ENCODE measurements around the gene LAMA3. TPM values are rescaled to one million over a fixed set of nuclear protein-coding genes. Genes with fewer than 3 reads are reported as not detected.

LAMA3 gene
- total RNA-seq, 1 experiment from 2014 or later: 207 TPM

DNA sequence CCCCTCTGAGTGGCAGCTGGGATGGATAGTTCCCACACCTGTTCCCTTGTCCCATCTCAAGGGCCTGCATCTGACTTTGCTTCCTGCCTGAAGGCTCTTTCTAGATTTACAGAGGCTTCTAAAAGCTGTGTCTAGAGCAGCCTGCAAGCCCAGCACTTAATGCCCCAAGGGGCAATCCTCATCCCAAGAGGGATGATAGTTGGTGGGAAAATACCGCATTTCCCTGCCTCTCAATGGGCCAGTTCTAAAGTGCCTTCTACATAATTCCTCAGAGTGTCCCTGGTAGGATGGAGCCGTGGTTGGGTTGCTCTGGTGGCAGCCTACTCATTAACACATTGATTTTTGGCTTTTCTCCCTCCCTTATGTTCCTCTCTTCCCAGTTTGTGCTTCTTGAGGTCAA, 29.5 kb downstream of the LAMA3 start:
- Mint-ChIP-seq H3K4me3 (ENCODE audit: low read depth, unreplicated experiment) (no peak overlapping the region), H3K36me3 (ENCODE audit: insufficient read depth, unreplicated experiment) (peaks cover 5% of the 10 kb centered on the region), H3K4me1 (ENCODE audit: low read depth, unreplicated experiment) (peaks cover 42% of the 10 kb centered on the region), H3K27ac (ENCODE audit: unreplicated experiment) (no peak overlapping the region), H3K27me3 (ENCODE audit: unreplicated experiment) (no peaks in the 10 kb centered on the region), H3K9me3 (ENCODE audit: low read depth, unreplicated experiment) (no peaks in the 10 kb centered on the region)
- no peak for DNase-seq
- no TSS peak for BruUV-seq (replicated peaks)
- CTCF ChIA-PET: no interaction called here
- intact Hi-C loops (cut with micrococcal nuclease; ENCODE audit: unreplicated experiment): no loop called here
- TF ChIP-seq CTCF (IDR thresholded peaks at IDR 0.05; ENCODE audit: unreplicated experiment): no peak

DNA sequence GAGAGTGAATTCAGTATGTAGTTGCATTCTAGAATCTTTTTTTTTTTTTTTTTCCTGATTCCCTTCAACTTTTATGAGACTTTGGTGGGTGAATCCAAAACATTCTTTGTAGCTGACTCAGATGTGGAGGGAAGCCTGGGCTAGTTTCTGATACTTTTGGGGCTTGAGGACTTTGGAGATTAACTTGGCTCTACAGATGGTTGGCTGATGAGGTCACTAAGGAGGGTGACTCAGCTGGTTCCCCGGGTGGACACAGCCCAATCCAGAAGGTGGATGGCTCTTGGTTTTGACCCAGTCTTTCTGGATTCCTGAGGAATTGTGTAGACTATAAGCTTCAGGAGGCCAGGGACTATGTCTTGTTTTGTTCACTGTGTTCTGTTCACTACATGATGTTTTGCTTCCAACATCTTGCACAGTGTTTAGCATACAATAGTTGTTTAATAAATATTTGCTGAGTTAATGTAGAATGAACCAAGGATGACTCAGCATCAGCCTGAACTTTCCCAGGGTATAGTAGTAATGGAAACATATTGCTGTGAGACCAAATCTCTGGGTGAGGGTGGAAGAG, 30.5 kb downstream of the LAMA3 start:
- CTCF ChIA-PET: interaction anchor here (0.6 to 1.2 kb wide), 4 partner anchors 11 to 211 kb away, joined by 3 read pairs; no protein-coding TSS in a partner anchor
- Mint-ChIP-seq H3K9me3 (ENCODE audit: low read depth, unreplicated experiment) (no peaks in the 10 kb centered on the region), H3K27ac (ENCODE audit: unreplicated experiment) (peak overlapping the region; percentile 53), H3K4me3 (ENCODE audit: low read depth, unreplicated experiment) (no peak overlapping the region), H3K27me3 (ENCODE audit: unreplicated experiment) (no peaks in the 10 kb centered on the region), H3K36me3 (ENCODE audit: insufficient read depth, unreplicated experiment) (peaks cover 3% of the 10 kb centered on the region), H3K4me1 (ENCODE audit: low read depth, unreplicated experiment) (peaks cover 42% of the 10 kb centered on the region)
- intact Hi-C loops (cut with micrococcal nuclease; ENCODE audit: unreplicated experiment): no loop called here
- peak; percentile 53 for DNase-seq
- no TSS peak for BruUV-seq (replicated peaks)
- no peak for TF ChIP-seq CTCF (IDR thresholded peaks at IDR 0.05; ENCODE audit: unreplicated experiment)

GRCh38 chr18:23721696-23722480, 32.6 kb downstream of the LAMA3 start:
- intact Hi-C loops (cut with micrococcal nuclease; ENCODE audit: unreplicated experiment): no loop called here
- Mint-ChIP-seq H3K27ac (ENCODE audit: unreplicated experiment) (no peak overlapping the region), H3K27me3 (ENCODE audit: unreplicated experiment) (no peaks in the 10 kb centered on the region), H3K9me3 (ENCODE audit: low read depth, unreplicated experiment) (no peaks in the 10 kb centered on the region), H3K4me3 (ENCODE audit: low read depth, unreplicated experiment) (no peak overlapping the region), H3K4me1 (ENCODE audit: low read depth, unreplicated experiment) (peaks cover 42% of the 10 kb centered on the region), H3K36me3 (ENCODE audit: insufficient read depth, unreplicated experiment) (no peaks in the 10 kb centered on the region)
- no peak for TF ChIP-seq CTCF (IDR thresholded peaks at IDR 0.05; ENCODE audit: unreplicated experiment)
- DNase-seq: no peak
- CTCF ChIA-PET: no interaction called here
- BruUV-seq (replicated peaks): no TSS peak

DNA sequence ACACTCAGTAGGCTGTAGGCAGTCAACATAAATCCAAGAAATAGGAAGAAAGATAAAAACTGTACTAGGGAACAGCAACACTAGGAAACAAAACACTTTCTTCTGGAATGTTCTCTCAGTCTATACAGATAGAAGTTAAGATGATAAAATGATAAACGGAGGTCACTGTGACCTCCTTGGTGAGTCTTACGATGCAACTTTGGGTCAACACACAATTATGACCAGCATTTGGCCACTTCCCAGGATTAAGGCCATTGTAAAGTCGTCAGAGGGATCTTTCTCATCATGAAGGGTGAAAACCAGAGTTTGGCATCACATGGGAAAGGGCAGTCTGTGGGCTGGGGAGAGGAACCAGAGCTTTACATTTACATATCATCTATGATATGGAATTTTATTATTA, 33.4 kb downstream of the LAMA3 start:
- no peak overlapping the region for H3K27ac Mint-ChIP-seq (ENCODE audit: unreplicated experiment)
- H3K9me3 Mint-ChIP-seq (ENCODE audit: low read depth, unreplicated experiment): no peaks in the 10 kb centered on the region
- no peak overlapping the region for H3K4me3 Mint-ChIP-seq (ENCODE audit: low read depth, unreplicated experiment)
- DNase-seq: no peak
- intact Hi-C loops (cut with micrococcal nuclease; ENCODE audit: unreplicated experiment): no loop called here
- TF ChIP-seq CTCF (IDR thresholded peaks at IDR 0.05; ENCODE audit: unreplicated experiment): no peak
- no TSS peak for BruUV-seq (replicated peaks)
- no peaks in the 10 kb centered on the region for H3K27me3 Mint-ChIP-seq (ENCODE audit: unreplicated experiment)
- H3K4me1 Mint-ChIP-seq (ENCODE audit: low read depth, unreplicated experiment): peaks cover 42% of the 10 kb centered on the region
- CTCF ChIA-PET: no interaction called here
- no peaks in the 10 kb centered on the region for H3K36me3 Mint-ChIP-seq (ENCODE audit: insufficient read depth, unreplicated experiment)
